ENCODE results near the gene EME2. TPM values are rescaled to one million over a fixed set of nuclear protein-coding genes. Genes with fewer than 3 reads are reported as not detected.

The EME2 gene
- total RNA-seq, 1 experiment from 2014 or later = 36.3 TPM

DNA sequence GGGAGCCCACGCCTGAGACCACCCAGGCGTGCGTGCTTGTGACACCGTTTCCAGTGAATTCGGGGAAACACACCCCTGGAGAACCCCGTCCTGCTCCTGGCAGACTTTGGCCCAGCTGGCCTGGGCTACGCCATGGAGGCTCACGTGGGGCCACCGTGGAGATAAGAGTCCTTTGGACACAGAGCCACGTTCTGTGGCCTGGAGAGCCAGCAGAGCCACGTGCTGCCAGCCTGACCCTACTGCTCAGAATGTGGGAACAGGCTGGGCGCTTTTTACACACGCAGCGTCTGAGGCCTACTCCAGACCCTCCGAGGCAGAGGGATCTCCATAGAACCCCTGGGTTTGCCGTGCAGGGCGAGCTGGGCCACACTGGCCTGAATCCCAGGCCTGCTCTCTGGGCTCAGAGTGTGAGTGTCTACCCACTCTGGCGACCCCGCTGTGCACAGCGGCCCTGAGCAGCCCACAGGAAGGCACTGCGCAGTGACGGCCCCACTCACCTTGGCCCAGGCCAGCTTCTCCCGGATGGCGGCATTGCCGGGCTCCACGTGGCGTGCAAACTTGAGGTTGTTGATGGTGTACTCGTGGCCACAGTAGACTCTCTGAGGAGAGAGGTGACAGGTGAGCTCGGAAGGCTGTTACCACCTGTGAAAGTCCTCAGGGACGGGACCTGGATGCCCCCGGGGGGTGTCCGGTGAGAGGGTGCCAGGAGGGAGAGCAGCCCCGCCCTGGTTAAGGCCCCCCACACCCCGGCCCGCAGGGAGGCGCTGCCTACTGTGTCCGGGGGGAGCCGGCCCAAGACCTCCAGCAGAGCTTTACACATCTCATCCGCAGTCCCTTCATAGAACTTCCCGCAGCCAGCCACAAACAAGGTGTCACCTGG, 44.0 kb downstream of the EME2 start (continued):
- TF ChIP-seq SIN3A (IDR thresholded peaks at IDR 0.05; ENCODE audit: low read depth) = no peak
- TF ChIP-seq FOSL1 (IDR thresholded peaks at IDR 0.05; ENCODE audit: low read depth) = no peak

DNA sequence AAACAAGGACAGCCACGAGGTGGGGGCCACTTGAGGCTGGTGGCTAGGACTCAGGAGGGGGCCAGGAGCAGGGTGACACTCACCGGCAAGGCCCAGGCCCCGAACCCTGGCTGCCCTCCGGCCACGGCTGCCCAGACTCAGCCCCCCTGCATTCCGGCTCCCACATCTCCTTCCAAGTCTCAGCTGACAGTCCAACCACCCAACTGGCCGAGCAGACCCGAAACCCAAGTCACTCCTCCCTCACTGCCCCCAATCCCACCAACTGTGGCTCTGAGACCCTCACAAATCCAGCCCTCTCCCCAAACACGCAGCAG, 44.6 kb downstream of the EME2 start:
- H3K27me3 ChIP-seq (ENCODE audit: insufficient read depth, low read length) = no peaks in the 10 kb centered on the region
- H3K36me3 ChIP-seq (ENCODE audit: control insufficient read depth in 1 of 2, insufficient read depth in 2 of 2, low read length in 2 of 2) = 0 out of 4 replicates have a peak, but pooled peaks cover 2 to 5% of the 10 kb centered on the region in 2 experiments
- no peaks in the 10 kb centered on the region for H3K9me3 ChIP-seq (ENCODE audit: control insufficient read depth in 1 of 2, insufficient read depth in 1 of 2, low read depth in 1 of 2, low read length in 2 of 2)
- no peak overlapping the region for H3K4me2 ChIP-seq (ENCODE audit: low read length)
- H3K4me3 ChIP-seq (replicated peaks in 1 of 2; ENCODE audit: low read depth in 1 of 2, low read length in 2 of 2) = no peak overlapping the region
- DNase-seq (ENCODE audit: low read depth, low spot score) (no peak), ATAC-seq (no peak)
- H3K9ac ChIP-seq (ENCODE audit: low read length) = no peak overlapping the region
- CTCF ChIA-PET = no interaction called here
- peaks cover 6 to 9% of the 10 kb centered on the region in 2 experiments; a peak in 3 of 4 replicates for H3K4me1 ChIP-seq (ENCODE audit: control insufficient read depth in 1 of 2, insufficient read depth in 2 of 2, low read length in 2 of 2)
- no TSS peak for BruUV-seq (replicated peaks)
- TF ChIP-seq JUND (IDR thresholded peaks at IDR 0.05) = no peak
- no peak for TF ChIP-seq ZNF274 (IDR thresholded peaks at IDR 0.05; ENCODE audit: low read depth, low read length)
- no peak for TF ChIP-seq EZH2phosphoT487 (IDR thresholded peaks at IDR 0.05; ENCODE audit: borderline replicate concordance)
- TF ChIP-seq FOSL1 (IDR thresholded peaks at IDR 0.05; ENCODE audit: low read depth) = no peak
- intact Hi-C loops (cut with micrococcal nuclease) = no loop called here
- POLR2A ChIA-PET = no interaction called here
- H3K27ac ChIP-seq (ENCODE audit: low read depth, low read length) = no peak overlapping the region
- no peaks in the 10 kb centered on the region for H3K9me2 ChIP-seq (ENCODE audit: insufficient read depth)
- RAD21 ChIA-PET (ENCODE audit: low non-redundant PET in 1 of 2, low total read pairs in 2 of 2, uncharacterized antibody in 2 of 2, unreplicated experiment in 2 of 2) = no interaction called here
- no peaks in the 10 kb centered on the region for H3K79me2 ChIP-seq (ENCODE audit: insufficient read depth, low read length)
- H4K20me1 ChIP-seq (ENCODE audit: insufficient read depth) = no peaks in the 10 kb centered on the region
- no peak overlapping the region for H2AFZ ChIP-seq (ENCODE audit: low read depth, low read length, poor library complexity, severe bottlenecking)

GRCh38 chr16:1817716-1818115, 45.1 kb downstream of the EME2 start:
- no peaks in the 10 kb centered on the region for H3K9me2 ChIP-seq (ENCODE audit: insufficient read depth)
- TF ChIP-seq ZNF274 (IDR thresholded peaks at IDR 0.05; ENCODE audit: low read depth, low read length) = no peak
- intact Hi-C loops (cut with micrococcal nuclease) = no loop called here
- no peaks in the 10 kb centered on the region for H4K20me1 ChIP-seq (ENCODE audit: insufficient read depth)
- ChIA-PET CTCF (no interaction called here), RAD21 (ENCODE audit: low non-redundant PET in 1 of 2, low total read pairs in 2 of 2, uncharacterized antibody in 2 of 2, unreplicated experiment in 2 of 2) (no interaction called here), POLR2A (no interaction called here)
- DNase-seq (ENCODE audit: low read depth, low spot score) (no peak), ATAC-seq (no peak)
- H2AFZ ChIP-seq (ENCODE audit: low read depth, low read length, poor library complexity, severe bottlenecking) = no peak overlapping the region
- H3K4me3 ChIP-seq (replicated peaks in 1 of 2; ENCODE audit: low read depth in 1 of 2, low read length in 2 of 2) = no peak overlapping the region
- no peak overlapping the region for H3K9ac ChIP-seq (ENCODE audit: low read length)
- no peaks in the 10 kb centered on the region for H3K9me3 ChIP-seq (ENCODE audit: control insufficient read depth in 1 of 2, insufficient read depth in 1 of 2, low read depth in 1 of 2, low read length in 2 of 2)
- H3K36me3 ChIP-seq (ENCODE audit: control insufficient read depth in 1 of 2, insufficient read depth in 2 of 2, low read length in 2 of 2) = 0 out of 4 replicates have a peak, but pooled peaks cover 2 to 5% of the 10 kb centered on the region in 2 experiments
- BruUV-seq (replicated peaks) = no TSS peak
- no peaks in the 10 kb centered on the region for H3K27me3 ChIP-seq (ENCODE audit: insufficient read depth, low read length)
- no peak overlapping the region for H3K27ac ChIP-seq (ENCODE audit: low read depth, low read length)
- H3K79me2 ChIP-seq (ENCODE audit: insufficient read depth, low read length) = no peaks in the 10 kb centered on the region
- no peak overlapping the region for H3K4me2 ChIP-seq (ENCODE audit: low read length)
- H3K4me1 ChIP-seq (ENCODE audit: control insufficient read depth in 1 of 2, insufficient read depth in 2 of 2, low read length in 2 of 2) = peaks cover 3 to 4% of the 10 kb centered on the region in 2 experiments; a peak in 3 of 4 replicates
